Natural killer cell treated with Interleukin-12 subunit alpha and Interleukin-12 subunit beta and Interleukin-15 and Interleukin-18, amount 100 ng/mL, for 72 hours (primary cell): ENCODE measurements around the gene LEMD2. TPM values are rescaled to one million over a fixed set of nuclear protein-coding genes. Genes with fewer than 3 reads are reported as not detected.

Experiments
- ATAC-seq, 2 donors: fragments of 150-1000 bp; cut with Tn5 transposase in 1 of 2; sonication (Bioruptor Pico), chemical (Tn5 transposase) in 1 of 2; 2 replicates each; pipeline ENCODE4 v1.10.0; 2021
- DNase-seq: peaks from one replicate; pipeline ENCODE4 v3.0.0; 2022; ENCODE audit warnings: low spot score
- H3K27ac Mint-ChIP-seq, 2 donors: 1 replicate in 1 of 2; 2 replicates in 1 of 2; pipeline ENCODE4 v1.8.0; 2022; ENCODE audit warnings: mixed read lengths in 2 of 2, mild to moderate bottlenecking in 1 of 2, moderate library complexity in 1 of 2
- H3K27me3 Mint-ChIP-seq, 2 donors: 1 replicate in 1 of 2; 2 replicates in 1 of 2; pipeline ENCODE4 v1.8.0; 2022; ENCODE audit warnings: mixed read lengths in 2 of 2
- H3K36me3 Mint-ChIP-seq: one replicate; pipeline ENCODE4 v1.8.0; 2022; ENCODE audit warnings: mixed read lengths
- H3K4me1 Mint-ChIP-seq, 2 donors: 1 replicate in 1 of 2; 2 replicates in 1 of 2; pipeline ENCODE4 v1.8.0; 2022; ENCODE audit warnings: low read depth in 2 of 2, mixed read lengths in 2 of 2, mild to moderate bottlenecking in 1 of 2
- H3K4me3 Mint-ChIP-seq: one replicate; pipeline ENCODE4 v1.8.0; 2022; ENCODE audit warnings: mixed read lengths
- H3K9me3 Mint-ChIP-seq: 2 replicates; pipeline ENCODE4 v1.8.0; 2022; ENCODE audit warnings: mixed read lengths
- total RNA-seq, 2 donors: library from RNA; stranded (reverse); gene quantifications; one replicate each; pipeline ENCODE4 v1.2.3, GENCODE V29; 2022

The LEMD2 gene
- total RNA-seq, 2 donors from 2014 or later = 62.1 to 67.6 TPM

DNA sequence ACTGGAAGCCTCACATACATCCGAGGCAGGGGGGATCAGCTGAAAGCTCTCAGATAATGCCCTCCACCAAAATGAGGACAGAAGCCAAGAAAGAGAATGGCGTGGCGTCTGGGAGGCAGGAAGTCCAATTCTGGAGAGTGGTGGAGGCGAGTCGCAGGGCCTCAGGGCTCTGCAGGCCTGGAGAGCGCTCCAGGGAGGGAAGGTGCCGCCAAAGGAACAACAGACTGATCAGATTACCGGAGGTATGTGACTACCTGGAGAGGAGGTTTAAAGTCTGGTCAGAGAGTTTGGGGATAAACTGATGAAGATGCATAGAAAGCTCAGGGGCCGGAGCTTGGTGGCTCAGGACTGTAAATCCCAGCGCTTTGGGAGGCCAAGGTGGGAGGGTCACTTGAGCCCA, 31.0 kb downstream of the LEMD2 start:
- Mint-ChIP-seq H3K27me3 (peaks cover 0 to 9% of the 10 kb centered on the region in 2 donors), H3K36me3 (no peaks in the 10 kb centered on the region), H3K9me3 (no peaks in the 10 kb centered on the region), H3K4me3 (no peak overlapping the region), H3K27ac (no peak overlapping the region), H3K4me1 (no peaks in the 10 kb centered on the region)
- DNase-seq = no peak
- no peak for ATAC-seq

DNA sequence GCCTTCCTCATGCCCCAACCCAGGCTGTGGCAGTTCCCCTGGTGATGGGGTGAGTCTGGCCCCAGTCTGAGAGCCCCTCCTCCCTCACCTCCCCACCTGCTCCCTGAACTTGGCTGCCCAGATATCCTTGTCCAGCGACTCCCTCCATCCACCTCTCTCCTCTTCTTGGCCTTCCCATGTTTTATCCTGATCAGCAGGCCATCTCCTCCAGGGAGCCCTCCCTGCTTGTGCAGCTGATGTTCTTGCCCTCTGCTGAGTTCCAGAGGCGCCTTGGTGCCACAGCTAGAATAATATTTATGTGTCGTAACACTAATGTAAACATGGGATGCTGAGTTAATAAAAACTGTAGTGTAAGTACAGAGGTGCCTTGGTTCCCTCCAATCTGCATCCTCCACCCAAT, 31.8 kb downstream of the LEMD2 start:
- DNase-seq (no peak), ATAC-seq (no peak)
- peaks cover 0 to 9% of the 10 kb centered on the region in 2 donors for H3K27me3 Mint-ChIP-seq
- no peak overlapping the region for H3K4me3 Mint-ChIP-seq
- no peaks in the 10 kb centered on the region for H3K9me3 Mint-ChIP-seq
- no peaks in the 10 kb centered on the region for H3K36me3 Mint-ChIP-seq
- H3K4me1 Mint-ChIP-seq = no peaks in the 10 kb centered on the region
- no peak overlapping the region for H3K27ac Mint-ChIP-seq

DNA sequence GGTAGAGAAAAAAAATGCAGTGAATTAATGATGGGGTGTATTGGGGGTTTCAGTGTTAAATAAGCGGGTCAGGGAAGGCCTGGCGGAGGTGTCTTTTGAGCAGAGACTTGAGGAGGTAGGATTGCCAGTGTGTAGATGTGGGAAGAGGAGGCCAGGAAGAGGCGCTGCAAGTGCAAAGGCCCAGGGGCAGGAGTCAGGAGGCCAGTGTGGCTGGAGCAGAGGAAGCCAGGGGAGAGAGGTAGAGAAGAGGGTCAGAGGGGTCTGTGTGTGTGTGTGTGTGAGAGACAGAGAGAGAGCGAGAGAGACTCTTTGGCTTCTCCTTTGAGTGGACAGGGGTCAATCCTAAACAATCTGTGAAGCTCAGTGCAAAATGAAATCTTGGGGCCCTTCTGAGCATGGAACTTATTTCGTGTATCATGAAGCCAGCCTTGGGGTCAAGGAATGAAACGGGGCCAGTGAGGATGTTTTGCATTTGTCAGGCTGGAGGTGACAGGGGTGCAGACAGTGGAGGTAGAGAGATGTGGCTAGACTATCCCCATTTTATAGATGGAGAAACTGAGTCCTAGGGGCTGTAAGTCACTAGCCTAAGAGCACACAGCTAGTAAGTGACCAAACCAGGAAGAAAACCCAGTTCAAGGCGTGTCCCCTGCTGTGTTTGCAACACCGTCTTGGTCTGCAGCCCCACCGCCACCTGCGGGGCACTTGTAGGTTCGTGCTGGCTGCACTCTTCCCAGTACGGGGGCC, 32.5 kb downstream of the LEMD2 start:
- H3K27me3 Mint-ChIP-seq = peaks cover 0 to 9% of the 10 kb centered on the region in 2 donors
- H3K36me3 Mint-ChIP-seq = no peaks in the 10 kb centered on the region
- H3K27ac Mint-ChIP-seq = no peak overlapping the region
- no peaks in the 10 kb centered on the region for H3K9me3 Mint-ChIP-seq
- H3K4me3 Mint-ChIP-seq = no peak overlapping the region
- DNase-seq (no peak), ATAC-seq (no peak)
- H3K4me1 Mint-ChIP-seq = no peaks in the 10 kb centered on the region

DNA sequence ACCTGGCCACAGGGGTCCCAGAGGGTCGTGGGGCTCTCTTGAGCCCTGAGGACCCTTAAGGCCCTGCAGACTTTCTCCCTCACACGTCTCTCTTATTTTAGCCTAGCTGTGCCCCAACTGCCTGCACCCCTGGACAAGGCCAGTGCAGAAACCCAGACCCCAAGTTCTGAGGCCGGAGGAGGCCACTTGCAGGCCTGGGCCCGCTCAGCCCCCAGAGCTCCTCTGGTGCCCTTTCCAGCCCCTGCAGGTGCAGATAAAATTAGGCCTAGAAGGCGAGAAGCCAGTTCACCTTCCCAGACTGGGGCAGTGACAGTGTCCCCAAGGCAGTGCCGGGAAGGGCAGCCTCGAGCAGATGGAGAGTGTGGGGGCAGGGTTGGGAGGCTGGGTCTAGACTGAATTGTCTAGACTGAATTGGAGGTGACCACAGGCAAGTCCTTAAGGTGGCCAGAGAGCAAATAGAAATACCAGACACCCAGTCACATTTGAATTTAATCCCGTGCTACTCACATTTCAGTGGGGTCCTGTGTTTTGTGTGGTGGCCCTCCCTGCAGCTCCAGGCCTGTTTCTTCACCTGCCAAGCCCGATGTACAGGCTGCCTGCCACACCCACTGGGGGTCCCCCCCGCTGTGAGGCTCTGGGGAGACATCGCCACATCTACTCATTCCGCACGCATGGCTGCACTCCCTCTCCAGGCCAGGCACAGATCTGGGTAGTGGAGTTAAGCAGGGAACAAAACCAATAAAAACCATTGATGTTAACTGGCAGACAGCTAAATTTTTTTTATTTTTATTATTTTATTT, 33.7 kb downstream of the LEMD2 start:
- no peaks in the 10 kb centered on the region for H3K4me1 Mint-ChIP-seq
- DNase-seq = no peak
- no peak overlapping the region for H3K27ac Mint-ChIP-seq
- no peak overlapping the region for H3K4me3 Mint-ChIP-seq
- peaks cover 0 to 9% of the 10 kb centered on the region in 2 donors for H3K27me3 Mint-ChIP-seq
- ATAC-seq = no peak
- H3K36me3 Mint-ChIP-seq = no peaks in the 10 kb centered on the region
- H3K9me3 Mint-ChIP-seq = no peaks in the 10 kb centered on the region

DNA sequence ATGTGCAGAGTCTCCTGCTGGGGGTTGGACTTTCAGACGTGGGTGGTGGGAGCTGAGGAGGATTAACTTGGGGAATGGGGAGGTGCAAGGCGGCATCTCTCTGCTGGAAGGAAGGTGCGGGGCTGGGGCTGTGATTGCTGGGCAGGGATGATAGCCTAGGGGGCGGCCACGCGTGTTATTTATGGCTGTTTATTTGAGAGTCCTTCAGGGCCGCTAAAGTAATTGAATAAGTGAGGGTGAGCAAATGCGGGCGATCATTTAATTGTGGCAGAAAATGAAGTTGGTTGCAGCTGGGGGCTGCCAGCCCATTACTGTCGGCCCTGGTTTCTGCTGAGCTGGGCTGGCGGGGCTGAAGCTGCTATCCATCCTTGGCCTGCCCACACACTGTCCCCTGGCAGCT, 34.7 kb downstream of the LEMD2 start:
- H3K9me3 Mint-ChIP-seq = no peaks in the 10 kb centered on the region
- H3K27ac Mint-ChIP-seq = no peak overlapping the region
- no peaks in the 10 kb centered on the region for H3K4me1 Mint-ChIP-seq
- H3K27me3 Mint-ChIP-seq = peaks cover 0 to 9% of the 10 kb centered on the region in 2 donors
- no peaks in the 10 kb centered on the region for H3K36me3 Mint-ChIP-seq
- ATAC-seq (no peak), DNase-seq (no peak)
- H3K4me3 Mint-ChIP-seq = no peak overlapping the region

DNA sequence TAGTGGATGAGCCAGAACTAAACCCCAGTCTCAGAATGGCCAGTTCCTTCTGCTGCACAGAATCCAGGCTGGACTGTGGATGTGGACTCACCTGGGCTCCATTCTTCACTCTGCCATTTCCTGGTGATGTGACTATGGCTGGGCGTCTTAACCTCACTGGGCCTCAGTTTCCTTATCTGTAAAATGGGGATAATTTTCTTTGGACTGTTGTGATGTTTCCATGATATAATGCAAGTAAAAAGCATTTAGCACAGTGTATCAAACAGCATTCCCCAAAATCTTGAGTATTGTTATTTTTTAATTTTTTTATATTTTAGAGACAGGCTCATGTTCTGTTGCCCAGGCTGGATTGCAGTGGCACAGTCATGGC, 36.3 kb downstream of the LEMD2 start:
- no peak for DNase-seq
- Mint-ChIP-seq H3K4me1 (no peaks in the 10 kb centered on the region), H3K36me3 (no peaks in the 10 kb centered on the region), H3K27me3 (peaks cover 1 to 6% of the 10 kb centered on the region in 2 donors), H3K27ac (no peak overlapping the region), H3K4me3 (no peak overlapping the region), H3K9me3 (no peaks in the 10 kb centered on the region)
- ATAC-seq = no peak

DNA sequence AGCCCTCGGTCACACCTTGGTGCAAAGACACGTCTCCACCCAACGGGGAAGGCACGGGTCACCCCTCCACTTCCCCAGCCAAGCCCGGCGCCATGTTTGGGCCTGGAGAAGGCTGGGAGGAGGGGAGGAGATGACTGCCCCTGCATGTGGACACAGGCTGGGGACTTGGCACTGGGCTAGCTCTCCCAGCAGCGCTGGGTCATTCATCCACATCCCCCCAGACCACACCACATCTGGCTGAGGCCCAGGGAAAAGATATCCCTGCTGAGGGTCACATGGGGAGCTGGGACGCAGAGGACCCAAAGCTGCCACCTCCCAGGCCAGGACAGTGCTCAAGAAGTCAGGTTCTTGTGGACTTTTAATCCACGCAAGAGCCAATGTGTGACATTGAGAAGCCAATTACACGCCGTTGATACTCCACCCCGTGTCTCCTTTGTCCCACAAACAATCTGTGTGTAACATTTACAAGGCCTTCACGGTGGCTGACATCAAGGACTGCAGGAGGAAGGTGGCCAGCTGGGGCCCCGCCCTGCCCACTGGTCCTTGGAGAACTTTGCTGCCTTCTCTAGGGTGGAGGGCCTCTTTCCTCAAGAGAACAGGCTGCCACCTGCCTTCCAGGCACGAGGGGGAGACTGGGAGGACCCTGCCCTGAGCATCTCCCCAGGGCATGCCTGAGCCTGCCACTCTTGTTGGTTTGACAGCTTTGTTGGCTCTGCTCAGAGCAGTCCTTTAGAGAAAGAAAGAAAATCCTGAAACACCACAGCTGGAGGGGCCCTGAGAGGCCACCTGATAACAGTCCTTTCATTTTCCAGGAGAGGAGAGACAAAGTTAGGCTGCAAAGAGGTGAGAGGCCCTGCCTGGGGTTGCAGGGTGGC, 36.9 kb downstream of the LEMD2 start:
- DNase-seq (no peak), ATAC-seq (no peak)
- no peaks in the 10 kb centered on the region for H3K4me1 Mint-ChIP-seq
- peaks cover 0 to 6% of the 10 kb centered on the region in 2 donors for H3K27me3 Mint-ChIP-seq
- H3K27ac Mint-ChIP-seq = no peak overlapping the region
- H3K36me3 Mint-ChIP-seq = no peaks in the 10 kb centered on the region
- no peak overlapping the region for H3K4me3 Mint-ChIP-seq
- H3K9me3 Mint-ChIP-seq = no peaks in the 10 kb centered on the region

DNA sequence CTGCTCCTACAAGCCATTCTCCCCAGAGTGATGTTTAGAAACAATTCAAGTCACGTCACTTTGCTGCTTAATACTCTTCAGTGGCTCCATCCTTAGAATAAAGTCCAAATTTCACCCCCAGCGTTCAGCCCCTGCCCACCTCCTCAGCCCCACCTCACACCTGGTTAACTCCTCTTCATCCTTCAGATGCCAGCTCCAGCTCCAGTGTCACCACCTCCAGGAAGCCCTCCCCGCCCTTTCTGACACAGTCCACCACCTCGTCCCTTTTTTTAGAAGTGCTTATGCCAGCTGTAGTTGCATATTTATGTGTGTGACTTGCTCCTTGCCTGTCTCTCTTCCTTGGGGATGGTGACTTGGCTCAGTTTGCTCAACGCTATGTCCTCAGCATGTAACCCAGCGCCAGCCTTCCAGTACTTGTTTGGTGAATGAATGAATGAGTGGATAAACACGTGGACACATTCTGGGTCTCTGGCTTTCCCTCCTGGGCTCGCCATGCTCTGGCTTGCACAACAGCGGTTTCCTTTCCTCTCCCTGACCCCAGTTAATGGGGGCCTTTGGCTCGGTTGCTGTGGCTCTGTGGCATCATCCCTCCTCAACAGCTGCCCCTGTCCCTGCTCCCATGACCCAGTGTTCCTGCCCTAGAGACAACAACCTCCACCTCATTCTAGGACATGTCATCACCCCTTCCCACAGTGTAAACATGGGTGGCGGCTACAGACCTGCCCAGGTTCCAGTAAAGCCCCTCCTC, 38.5 kb downstream of the LEMD2 start:
- no peaks in the 10 kb centered on the region for H3K4me1 Mint-ChIP-seq
- ATAC-seq = no peak
- DNase-seq = no peak
- no peaks in the 10 kb centered on the region for H3K36me3 Mint-ChIP-seq
- peaks cover 0 to 6% of the 10 kb centered on the region in 2 donors for H3K27me3 Mint-ChIP-seq
- H3K4me3 Mint-ChIP-seq = no peak overlapping the region
- H3K9me3 Mint-ChIP-seq = no peaks in the 10 kb centered on the region
- no peak overlapping the region for H3K27ac Mint-ChIP-seq

DNA sequence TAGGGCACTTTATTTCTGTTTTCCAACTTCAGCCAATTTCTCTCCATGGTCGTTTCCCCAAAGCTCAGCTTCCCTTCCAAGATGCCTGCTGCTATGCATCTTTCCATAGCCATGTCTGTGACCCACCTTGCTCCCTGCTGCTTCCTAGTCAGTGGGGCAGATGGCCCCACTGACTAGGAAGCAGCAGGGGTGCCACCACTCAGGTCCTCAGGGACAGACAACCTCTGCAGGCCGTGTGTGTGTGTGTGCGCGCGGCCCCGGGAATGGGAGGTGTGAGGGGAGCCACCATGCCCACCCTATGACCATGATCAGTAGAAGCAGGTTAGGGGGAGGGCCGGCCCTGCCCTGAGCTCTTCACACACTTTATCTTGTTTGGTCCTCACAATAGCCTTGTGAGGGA, 39.5 kb downstream of the LEMD2 start:
- peaks cover 0 to 6% of the 10 kb centered on the region in 2 donors for H3K27me3 Mint-ChIP-seq
- H3K9me3 Mint-ChIP-seq = no peaks in the 10 kb centered on the region
- DNase-seq = no peak

DNA sequence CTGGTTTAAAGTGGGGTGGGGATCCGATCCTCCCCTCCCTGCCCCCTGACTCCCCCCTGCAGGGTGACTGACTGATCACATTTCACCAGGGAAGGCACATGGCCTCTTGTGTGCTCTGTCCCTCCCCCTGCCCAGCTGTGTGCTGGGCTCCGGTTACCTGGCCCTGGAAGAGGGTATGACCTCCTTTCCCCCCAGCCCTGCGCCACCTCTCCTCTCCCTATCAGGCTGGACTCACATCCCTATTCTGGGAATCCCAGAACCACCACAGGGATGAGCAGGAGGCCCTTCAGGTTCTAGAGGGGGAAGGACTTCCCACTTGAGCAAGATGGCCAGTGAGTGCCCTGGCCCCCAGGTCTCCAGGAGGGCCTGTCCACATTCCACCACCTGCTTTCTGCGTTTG, 40.1 kb downstream of the LEMD2 start:
- Mint-ChIP-seq H3K4me3 (no peak overlapping the region), H3K4me1 (peaks cover 0 to 3% of the 10 kb centered on the region in 2 donors), H3K27ac (no peak overlapping the region), H3K36me3 (no peaks in the 10 kb centered on the region), H3K9me3 (no peaks in the 10 kb centered on the region), H3K27me3 (peaks cover 0 to 10% of the 10 kb centered on the region in 2 donors)
- DNase-seq (no peak), ATAC-seq (no peak)

More for the DNA sequence above, 39.5 kb downstream of the LEMD2 start:
- no peak for ATAC-seq
- H3K4me3 Mint-ChIP-seq = no peak overlapping the region
- H3K36me3 Mint-ChIP-seq = no peaks in the 10 kb centered on the region
- H3K27ac Mint-ChIP-seq = no peak overlapping the region
- H3K4me1 Mint-ChIP-seq = peaks cover 0 to under 1% of the 10 kb centered on the region in 2 donors

DNA sequence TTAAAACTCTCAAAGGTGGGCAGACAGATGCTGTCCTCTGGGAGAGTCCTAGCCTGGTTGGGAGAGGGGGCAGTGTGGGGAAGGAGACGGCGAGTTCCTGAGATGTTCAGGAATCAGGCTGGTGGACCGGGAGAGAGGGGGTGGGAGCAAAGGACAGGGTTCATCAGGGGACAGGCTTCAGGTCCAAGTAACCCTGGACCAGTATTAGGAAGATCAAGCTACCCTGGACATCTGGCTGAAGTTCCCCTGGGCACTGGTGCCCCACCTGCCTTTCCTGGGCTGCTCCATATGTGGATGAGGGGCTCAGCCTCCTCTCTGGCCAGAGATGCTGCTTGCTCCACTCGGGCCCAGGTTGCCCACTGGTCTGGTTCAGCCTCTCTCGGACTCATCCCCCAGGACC, 41.1 kb downstream of the LEMD2 start:
- Mint-ChIP-seq H3K27ac (no peak overlapping the region), H3K4me3 (no peak overlapping the region), H3K9me3 (no peaks in the 10 kb centered on the region), H3K4me1 (peaks cover 0 to 3% of the 10 kb centered on the region in 2 donors), H3K36me3 (no peaks in the 10 kb centered on the region), H3K27me3 (peaks cover 2 to 13% of the 10 kb centered on the region in 2 donors)
- DNase-seq (no peak), ATAC-seq (no peak)

DNA sequence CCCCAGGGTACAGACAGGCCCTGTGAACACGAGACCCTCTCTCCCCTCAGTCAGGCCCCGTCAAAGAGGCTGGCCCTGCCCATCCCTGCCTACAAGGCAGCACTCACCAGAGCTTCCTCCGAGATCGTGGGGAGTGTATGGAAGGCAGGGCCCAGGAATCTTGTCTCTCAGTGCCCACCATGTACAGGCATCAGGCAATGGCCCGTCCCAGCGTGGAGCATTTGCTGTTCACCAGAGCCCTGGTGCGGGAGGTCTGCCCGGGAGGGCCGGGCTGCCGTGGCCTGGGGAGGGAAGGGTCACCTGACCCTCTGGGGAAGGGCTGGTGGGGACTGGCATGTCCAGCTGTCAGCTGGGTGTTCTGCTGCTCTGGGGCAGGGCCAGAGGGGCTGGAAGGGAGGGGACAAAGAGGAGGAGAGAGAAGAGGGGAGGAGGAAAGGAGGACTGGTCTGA, 42.3 kb downstream of the LEMD2 start, which contains the start of gene IP6K3:
TSS of gene IP6K3 (minus strand) at position 255 of the 450 bp plus-strand sequence. CDS start 11,429 bp downstream, outside the sequence.
- Mint-ChIP-seq H3K27ac (no peak within 1 kb of the TSS), H3K4me1 (peaks cover 0 to 3% of the 10 kb centered on the region in 2 donors), H3K36me3 (no peaks in the 10 kb centered on the region), H3K27me3 (peaks cover 8 to 19% of the 10 kb centered on the region in 2 donors), H3K9me3 (no peaks in the 10 kb centered on the region), H3K4me3 (no peak within 1 kb of the TSS)
- DNase-seq = no peak
- no peak for ATAC-seq

DNA sequence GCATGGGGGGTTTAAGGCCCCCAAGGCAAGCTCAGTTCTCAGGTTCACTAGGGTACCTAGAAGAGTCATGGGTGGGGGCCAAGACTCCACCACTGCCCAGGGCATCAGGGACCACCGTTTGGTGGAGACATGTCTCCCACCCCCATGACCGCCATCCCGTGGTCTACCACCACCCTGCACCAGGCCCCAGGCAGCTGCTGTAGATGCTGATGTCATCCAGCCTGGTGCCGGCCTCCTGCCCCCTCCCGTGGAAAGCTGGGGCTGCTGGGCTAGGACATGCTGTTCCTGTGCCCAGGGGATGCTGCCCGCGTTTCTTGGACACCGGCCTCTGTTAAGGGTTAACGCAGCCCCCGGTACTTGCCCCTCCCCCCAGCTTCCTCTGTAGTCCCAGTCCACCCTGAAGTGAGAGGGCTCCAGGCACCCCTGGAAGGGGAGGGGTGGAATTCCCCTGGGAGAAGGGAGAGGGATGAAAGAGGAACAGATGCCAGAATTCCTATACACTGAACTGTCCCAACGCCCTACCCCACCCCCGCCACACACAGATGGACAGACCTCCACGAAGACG, 42.8 kb downstream of the LEMD2 start:
- Mint-ChIP-seq H3K36me3 (no peaks in the 10 kb centered on the region), H3K4me1 (peaks cover 0 to 3% of the 10 kb centered on the region in 2 donors), H3K4me3 (no peak overlapping the region), H3K9me3 (no peaks in the 10 kb centered on the region), H3K27ac (no peak overlapping the region), H3K27me3 (peaks cover 8 to 19% of the 10 kb centered on the region in 2 donors)
- DNase-seq (no peak), ATAC-seq (no peak)
